ENCODE measurements around the gene ARPC5.
A peak's percentile ranks its signal among the peaks of the same experiment; 100 is the strongest.

ARPC5 gene

GRCh38 chr1:183584147-183584546 lies 51.4 kb downstream of the ARPC5 start:
- no peak for DNase-seq

- peak; percentile 88 to 90 for DNase-seq
These were observed 52.1 kb downstream of the ARPC5 start for GRCh38 chr1:183583466-183583865.

GRCh38 chr1:183582021-183582713 lies 53.4 kb downstream of the ARPC5 start:
- no peak for DNase-seq

GRCh38 chr1:183580281-183580682 lies 55.3 kb downstream of the ARPC5 start:
- DNase-seq, result peak; percentile 79 to 83

GRCh38 chr1:183578856-183579255 lies 56.7 kb downstream of the ARPC5 start:
- no peak for DNase-seq

- DNase-seq, result no peak
These were observed 57.6 kb downstream of the ARPC5 start for GRCh38 chr1:183577897-183578465.

GRCh38 chr1:183576537-183576936 lies 59.0 kb downstream of the ARPC5 start:
- no peak for DNase-seq

GRCh38 chr1:183575606-183576005 lies 60.0 kb downstream of the ARPC5 start:
- no peak for DNase-seq

- no peak for DNase-seq
These were observed 62.9 kb downstream of the ARPC5 start for GRCh38 chr1:183572721-183573120.

GRCh38 chr1:183571678-183572268 lies 63.8 kb downstream of the ARPC5 start:
- DNase-seq, result no peak

Data from inflammatory macrophage treated with lipopolysaccharide for 1 hour (primary cell).